Measurements from ENCODE around the gene GADL1.

DNA sequence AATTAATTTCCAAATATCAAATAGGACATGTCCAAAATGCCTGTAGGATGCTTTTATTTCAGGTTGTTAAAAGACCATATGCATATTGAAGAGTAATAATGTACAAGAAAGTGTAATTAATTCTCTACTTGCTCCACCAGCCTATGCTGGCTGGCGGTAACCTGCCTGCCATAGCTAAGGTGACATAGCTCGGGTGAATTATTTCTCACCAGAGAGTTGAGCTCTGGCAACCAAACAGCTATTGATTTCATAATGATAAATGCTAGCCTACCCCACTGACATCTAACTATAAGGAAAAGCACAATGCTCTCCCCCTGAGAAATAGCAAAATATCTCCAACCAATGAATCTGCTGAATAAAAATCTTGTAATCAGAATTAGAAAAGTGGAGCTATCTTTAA is 48.9 kb downstream of the GADL1 start:
- TF ChIP-seq, protein P1, sequence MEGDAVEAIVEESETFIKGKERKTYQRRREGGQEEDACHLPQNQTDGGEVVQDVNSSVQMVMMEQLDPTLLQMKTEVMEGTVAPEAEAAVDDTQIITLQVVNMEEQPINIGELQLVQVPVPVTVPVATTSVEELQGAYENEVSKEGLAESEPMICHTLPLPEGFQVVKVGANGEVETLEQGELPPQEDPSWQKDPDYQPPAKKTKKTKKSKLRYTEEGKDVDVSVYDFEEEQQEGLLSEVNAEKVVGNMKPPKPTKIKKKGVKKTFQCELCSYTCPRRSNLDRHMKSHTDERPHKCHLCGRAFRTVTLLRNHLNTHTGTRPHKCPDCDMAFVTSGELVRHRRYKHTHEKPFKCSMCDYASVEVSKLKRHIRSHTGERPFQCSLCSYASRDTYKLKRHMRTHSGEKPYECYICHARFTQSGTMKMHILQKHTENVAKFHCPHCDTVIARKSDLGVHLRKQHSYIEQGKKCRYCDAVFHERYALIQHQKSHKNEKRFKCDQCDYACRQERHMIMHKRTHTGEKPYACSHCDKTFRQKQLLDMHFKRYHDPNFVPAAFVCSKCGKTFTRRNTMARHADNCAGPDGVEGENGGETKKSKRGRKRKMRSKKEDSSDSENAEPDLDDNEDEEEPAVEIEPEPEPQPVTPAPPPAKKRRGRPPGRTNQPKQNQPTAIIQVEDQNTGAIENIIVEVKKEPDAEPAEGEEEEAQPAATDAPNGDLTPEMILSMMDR (IDR thresholded peaks at IDR 0.05; ENCODE audit: poor library complexity): no peak
- no peak for TF ChIP-seq EZH2 (IDR thresholded peaks at IDR 0.05; ENCODE audit: borderline replicate concordance)

Data from hepatocyte (in vitro differentiated cells).